HG02981 (cell line): ENCODE results near the gene COPS8.

Experiments used
- ATAC-seq: cut with Tn5 transposase; IDR thresholded peaks from one replicate; pipeline ENCODE4 v1.9.1; 2021; ENCODE audit warnings: mild to moderate bottlenecking, moderate library complexity; ENCODE audit not compliant: unreplicated experiment

Gene COPS8

GRCh38 chr2:237097911-237098702 lies 12.4 kb downstream of the COPS8 start:
- ATAC-seq, result no peak

DNA sequence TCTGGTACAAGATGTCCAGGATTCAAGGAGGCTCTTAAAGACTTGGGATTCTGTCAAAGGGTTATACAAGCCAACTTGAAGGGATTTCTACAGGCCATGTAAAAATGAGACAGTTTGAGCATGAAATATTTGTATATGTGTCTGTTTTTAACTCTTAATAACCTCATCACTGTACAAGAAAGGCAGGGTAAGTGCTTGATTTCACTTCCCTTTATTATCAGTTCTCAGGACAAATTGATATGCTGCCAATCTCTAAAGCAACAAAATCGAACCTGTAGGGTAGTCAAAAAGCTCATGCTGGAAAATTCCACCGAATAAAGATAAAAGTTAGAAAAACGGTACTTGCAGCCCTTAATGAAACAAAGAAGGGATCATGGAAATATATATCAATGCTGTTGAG lies 14.1 kb downstream of the COPS8 start:
- ATAC-seq, result no peak

DNA sequence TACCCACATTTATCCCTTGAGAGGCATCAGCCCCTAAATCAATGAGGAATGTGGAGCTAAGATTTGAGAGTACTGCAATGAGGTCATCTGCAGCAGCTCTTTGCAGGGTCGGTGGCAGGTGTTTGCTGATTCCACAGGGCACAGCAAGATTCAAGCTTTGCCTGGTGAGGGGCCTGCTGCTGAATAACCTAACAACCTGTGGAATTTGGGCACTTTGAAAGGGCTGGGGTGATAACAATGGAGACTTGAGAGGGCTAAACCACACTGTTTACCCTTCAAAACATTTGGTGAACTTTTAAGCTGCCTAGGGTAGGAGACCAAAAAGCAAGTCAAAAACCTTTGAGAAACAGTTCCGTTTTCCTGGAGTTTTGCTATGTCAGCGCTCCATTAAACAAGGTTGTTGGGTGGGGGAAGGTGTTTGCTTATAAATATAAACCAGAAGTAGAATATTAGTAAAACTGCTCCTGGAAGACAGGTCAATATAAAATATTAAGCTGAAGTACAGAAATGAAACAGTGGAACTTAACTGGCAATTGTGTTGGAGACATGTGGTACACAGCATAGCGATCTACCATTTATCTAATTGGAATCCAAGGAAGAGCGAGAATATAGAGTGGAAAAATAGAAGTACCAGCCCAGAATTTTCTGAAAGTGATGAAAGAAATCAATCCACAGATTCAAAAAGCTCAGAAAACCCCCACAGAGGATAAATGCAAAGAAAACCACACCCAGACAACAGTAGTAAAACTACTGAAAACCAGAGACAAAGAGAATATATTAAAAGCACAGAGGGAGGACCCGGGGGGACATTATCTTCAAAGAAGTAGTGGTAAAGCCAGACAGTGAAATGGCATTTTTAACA lies 15.7 kb downstream of the COPS8 start:
- ATAC-seq, result no peak

GRCh38 chr2:237102428-237102827 lies 16.7 kb downstream of the COPS8 start:
- no peak for ATAC-seq

DNA sequence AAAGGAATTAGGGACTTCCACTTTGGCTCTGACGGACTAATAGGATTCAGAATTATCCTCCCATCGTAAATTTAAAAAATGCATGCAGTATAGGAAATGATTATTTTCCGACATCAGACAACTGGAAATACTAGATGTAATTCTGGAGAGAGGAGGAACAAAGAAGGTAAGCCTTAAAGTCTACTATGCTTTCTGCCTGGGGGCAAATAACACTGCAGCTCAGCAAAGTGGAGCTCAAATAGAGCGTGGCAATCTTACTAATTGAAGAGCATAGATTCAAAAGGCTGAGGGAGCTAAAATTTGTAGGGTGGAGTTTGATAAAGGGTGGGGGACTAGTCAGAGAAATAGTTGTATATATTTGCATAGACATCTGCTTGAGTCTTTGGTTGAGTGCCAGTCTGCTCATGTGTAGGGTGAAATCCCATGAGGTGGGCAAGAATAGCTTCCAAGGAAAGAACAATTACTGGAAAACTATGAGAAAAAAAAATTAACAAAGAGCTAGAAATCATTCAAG lies 23.8 kb downstream of the COPS8 start:
- no peak for ATAC-seq

- no peak for ATAC-seq
Measured at GRCh38 chr2:237113026-237113795, 27.5 kb downstream of the COPS8 start.

DNA sequence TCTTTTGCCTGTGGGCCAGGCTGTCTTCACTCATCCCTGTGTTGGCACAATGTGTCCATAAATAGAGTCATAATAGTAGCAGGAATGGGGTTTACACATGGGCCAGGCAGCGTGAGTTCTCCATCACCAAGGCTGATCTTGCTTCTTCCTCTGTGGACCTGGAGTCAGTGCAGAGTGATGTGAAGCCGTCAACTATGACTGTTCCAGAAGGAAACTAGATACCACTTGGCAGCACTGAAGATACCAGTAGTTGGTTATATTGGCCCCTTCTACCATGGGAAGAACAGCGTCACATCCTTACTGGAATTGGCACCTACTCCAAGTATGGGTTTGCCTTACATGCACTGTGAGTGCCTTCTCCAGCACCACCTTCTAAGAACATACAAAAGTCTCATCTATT lies 30.2 kb downstream of the COPS8 start:
- no peak for ATAC-seq

DNA sequence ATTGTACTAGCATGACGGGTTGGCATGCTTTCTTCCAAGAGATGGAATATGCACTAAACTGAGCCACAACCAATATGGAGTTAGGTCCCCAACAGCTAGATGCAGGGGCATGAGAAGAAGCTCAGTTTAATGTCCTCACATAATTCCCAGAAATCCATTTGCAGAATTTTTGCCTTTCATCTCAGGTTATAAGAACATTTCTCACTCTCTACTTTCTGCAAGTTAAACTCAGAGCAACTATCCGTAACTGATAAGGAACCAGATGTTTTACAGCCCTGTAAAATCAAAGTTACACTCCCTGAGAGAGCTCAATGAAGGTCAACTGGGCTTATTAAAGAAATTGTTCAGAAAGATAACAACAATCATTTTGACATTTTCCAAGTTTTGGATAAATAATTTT lies 30.7 kb downstream of the COPS8 start:
- no peak for ATAC-seq

DNA sequence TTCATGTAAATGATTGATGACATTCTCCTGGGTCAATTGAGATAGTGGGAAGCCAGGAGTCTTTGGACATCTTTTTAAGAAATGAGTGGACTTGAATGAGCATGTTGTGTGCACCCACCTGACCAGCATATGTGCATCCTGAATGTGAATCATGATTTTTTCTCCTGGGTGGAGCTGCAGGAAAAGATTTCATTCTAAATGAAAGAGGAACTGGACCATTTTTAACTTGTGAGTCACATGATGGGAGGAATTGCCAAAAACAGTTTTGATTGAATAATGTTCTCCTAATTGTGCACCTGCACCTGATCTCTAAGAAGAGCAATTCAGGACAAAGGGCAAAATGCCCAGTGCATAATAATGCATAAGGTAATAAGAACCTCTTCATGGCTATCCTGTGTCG lies 32.3 kb downstream of the COPS8 start:
- no peak for ATAC-seq

GRCh38 chr2:237118561-237119155 lies 33.0 kb downstream of the COPS8 start:
- ATAC-seq, result no peak

- no peak for ATAC-seq
Measured at GRCh38 chr2:237120916-237121315, 35.2 kb downstream of the COPS8 start.

DNA sequence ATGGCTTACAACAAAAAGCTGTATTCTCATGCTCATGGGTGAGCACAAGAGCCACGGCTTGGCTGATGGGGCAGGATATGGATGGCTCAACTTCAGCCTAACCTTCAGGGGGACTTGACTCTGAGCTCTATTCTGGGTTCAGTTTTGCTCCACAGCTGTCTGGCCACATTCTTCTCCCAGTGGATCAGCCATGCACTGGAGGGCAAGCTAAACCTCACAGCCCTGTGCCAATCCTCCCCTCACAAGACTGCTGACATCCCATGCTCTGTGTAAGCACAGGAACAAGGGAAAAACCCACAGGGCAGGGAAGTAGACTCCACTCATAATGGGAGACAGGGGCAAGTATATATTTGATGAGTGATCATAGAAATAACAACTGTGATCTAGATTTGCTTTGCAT lies 35.6 kb downstream of the COPS8 start:
- no peak for ATAC-seq

GRCh38 chr2:237122214-237122666 lies 36.6 kb downstream of the COPS8 start:
- ATAC-seq, result peak; percentile 71

DNA sequence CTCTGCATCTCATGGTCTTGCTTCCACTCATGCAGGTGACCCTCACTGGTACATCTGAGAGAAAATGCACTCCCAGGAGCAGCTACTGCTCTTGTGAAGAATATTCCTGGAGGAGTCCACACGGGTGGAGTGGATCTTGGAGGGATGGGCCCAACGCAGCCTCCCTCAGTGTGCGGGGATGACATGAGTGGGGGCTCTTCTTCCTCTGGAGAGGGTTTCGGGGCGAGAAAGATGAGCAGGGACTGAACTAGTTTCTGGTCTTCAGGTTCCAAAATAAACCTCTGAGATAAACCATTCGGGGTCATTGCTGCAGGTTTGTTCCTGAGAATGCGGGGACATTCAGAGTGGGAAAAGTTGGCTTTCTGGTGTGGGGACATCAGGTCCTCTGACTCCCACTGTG lies 39.1 kb downstream of the COPS8 start:
- no peak for ATAC-seq

DNA sequence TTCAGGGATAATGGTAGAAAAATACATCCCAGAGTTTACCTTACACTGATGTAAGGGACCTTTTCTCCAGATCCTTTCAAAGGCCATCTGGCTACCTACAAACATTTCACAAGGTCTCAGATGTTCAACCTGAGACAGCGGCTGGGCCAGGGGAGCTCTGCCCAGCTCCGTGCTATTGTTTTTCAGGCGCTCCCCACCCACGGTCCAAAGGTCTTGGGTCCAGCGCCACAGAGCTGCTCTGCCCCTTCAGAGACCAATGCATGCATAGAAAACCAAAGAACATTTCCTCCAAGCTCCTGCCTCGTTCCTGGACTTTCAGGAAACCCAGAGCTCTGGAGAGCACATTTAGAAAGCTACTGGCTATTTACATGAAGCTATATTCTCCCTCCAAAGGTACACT lies 40.3 kb downstream of the COPS8 start:
- no peak for ATAC-seq

DNA sequence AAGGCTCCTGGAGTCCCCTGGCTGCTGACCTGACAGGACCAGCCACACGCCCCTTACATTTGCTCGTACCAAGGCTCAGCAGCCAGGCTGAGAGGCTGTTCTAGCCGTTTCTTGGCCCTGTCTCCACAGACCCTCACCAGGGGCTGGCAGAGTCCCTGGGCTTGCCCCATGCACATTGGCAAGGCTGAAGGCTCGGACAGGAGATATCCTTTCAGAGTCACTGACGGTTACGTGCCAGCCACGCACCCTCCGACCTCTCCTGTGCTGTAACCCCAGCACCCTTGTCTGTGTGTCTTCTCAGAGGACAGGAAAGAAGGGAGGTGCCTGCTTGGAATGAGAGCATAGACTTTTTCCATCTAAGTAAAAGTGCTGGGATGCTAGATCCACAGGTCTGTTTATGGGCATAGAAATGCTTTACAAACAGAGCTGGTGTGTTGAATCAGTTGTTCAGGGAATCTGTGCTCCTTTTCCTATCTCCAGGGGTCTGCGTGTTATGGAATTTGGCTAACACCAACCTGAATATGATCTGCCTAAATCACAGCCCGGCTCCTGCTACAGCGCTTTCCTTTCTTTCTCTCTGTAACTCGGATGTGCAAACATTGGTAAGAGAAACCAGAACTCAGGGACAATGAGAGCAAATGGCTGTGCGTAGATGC lies 41.0 kb downstream of the COPS8 start:
- ATAC-seq, result no peak

DNA sequence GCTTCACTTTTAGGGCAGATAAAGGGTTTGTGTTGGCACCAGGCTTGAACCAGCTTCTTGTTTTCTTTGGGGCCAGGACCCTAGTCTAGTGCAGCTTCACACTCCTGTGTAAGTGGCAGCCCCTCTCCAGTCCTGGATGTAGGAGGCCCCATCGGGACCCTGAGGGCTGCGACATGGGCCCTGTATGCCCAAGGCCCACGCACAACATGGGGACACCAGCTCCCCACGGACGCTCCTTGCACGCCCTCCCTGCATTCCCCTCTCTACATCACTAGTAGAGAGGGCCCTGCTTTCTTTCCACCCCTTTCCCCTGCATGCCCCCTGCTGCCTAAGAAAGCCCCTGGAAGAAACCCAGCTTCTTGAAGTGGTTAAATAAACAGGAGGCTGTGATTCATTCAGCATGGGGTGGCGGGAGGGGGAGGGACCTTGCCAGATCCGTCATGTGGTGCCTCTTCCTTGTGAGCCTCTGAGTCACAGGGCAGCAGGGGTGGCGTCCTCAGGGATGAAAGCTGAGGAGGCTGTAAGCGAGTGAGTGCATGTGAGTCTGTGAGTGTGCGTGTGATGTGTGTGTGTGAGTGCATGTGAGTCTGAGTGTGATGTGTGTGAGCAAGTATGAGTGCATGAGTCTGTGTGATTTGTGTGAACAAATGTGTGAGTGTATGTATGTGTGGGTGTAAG lies 42.5 kb downstream of the COPS8 start:
- ATAC-seq, result no peak

DNA sequence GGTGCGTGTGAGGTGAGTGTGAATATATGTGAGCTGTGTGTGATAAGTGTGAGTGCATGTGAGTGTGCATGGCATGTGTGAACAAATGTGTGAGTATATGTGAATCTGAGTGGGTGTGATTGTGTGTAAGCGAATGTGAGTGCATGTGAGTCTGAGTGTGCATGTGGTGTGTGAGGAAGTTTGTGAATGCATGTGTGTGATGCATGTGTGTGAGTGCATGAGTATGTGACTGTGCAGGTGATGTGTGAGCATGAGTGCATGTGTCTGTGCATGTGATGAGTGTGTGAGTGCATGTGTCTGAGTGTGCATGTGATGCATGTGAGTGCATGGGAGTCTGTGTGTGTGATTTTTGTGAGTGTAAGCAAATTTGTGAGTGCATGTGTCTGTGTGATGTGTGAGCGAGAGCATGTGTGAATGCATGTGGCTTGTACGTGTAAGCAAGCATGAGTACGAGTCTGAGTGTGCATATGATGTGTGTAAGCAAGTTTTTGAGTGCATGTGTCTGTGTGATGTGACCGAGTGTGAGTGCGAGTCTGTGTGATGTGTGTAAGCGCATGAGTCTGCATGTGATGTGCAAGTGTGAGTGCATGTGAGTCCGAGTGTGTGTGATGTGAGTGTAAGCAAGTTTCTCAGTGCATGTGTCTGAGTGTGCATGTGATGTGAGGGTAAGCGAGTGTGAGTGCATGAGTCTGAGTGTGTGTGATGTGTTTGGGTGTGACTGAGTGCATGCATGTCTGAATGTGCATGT lies 43.3 kb downstream of the COPS8 start:
- ATAC-seq, result no peak
